H4 (cell line): ENCODE results near the gene ANO9. TPM values are rescaled to one million over a fixed set of nuclear protein-coding genes. Genes with fewer than 3 reads are reported as not detected.

ENCODE experiments used
- DNase-seq: peaks from one replicate; pipeline ENCODE4 v3.0.0-alpha.2; 2015; ENCODE audit warnings: low spot score
- total RNA-seq: library from RNA; depleted of rRNA; stranded (reverse); fragments of >200 nt; shearing (Covaris generic); gene quantifications from 2 replicates; pipeline ENCODE4 v1.2.3, GENCODE V29; 2014

ANO9 gene
- total RNA-seq, 1 experiment from 2014 or later, result not detected

DNA sequence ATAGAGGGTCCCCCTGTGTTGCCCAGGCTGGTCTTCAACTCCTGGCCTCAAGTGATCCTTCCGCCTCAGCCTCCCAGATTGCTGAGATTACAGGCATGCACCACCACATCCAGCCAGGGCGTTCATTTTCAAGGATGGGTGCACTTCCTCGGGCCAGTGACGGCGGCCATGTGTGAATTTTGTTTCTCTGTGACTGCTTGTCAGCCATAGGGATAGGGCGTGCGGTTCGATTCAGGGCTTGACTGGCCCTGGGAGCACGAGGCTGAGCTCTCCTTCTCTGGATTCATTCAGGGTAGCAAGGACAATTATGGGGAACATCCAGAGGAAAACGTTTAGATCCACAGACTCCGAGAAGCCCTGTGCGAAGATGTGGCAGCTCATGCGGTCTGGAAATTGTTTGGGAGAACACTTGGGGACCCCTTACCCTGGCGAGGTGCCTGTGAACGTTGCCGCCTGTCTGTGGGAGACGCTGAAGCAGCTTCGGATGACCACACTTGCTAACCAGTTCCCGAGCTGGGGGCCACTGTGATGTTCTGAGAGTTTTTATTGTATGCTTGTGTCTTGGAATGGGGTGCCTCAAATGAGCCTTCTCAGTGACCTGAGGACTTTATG lies 11.2 kb upstream of the ANO9 start:
- no peak for DNase-seq

DNA sequence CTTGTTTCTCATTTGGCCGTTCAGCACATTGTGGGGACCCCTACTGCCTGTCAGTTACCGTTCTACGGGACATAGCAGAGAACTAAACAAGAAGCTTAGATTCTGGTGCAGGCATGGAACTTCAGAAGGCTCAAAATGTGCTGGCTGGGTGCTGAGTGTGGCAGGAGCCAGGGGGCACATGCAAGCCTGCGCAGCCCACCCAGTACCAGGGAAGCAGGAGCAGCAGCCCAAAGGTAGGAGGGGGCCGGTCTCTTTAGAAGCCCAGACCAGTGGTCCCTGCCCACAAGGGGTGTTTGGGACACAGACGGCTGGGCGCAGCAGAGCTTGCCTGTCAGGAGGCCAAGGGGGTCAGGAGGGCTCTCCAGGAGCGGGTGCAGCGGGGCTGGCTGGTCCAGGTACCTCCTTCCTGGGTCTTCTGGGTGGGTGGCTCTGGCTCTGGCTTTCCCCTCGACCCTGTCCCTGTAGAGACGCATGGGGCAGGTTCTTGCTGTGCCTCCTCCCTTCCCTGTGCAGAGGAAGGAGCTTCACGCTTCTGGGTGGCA lies 10.5 kb upstream of the ANO9 start:
- DNase-seq, result no peak

DNA sequence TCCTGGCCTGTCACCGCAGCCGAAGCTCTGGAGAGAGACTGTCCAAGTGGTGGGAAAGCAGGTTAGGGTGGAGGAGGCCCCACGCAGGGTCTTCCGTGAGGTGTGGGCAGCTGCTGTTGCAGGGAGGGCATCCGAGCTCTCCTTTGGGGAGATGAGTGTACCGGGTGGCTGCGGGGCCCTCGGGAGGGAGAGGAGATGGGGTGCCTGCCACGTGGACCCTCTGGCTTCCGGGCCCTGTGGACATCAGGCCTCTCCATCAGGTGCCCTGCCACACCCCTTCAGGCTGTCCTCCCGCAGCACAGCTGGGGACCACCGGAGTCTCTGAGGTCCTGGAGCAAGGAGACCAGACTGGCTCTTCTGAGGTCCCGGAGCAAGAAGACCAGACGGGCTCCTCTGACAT lies 9.9 kb upstream of the ANO9 start:
- no peak for DNase-seq

DNA sequence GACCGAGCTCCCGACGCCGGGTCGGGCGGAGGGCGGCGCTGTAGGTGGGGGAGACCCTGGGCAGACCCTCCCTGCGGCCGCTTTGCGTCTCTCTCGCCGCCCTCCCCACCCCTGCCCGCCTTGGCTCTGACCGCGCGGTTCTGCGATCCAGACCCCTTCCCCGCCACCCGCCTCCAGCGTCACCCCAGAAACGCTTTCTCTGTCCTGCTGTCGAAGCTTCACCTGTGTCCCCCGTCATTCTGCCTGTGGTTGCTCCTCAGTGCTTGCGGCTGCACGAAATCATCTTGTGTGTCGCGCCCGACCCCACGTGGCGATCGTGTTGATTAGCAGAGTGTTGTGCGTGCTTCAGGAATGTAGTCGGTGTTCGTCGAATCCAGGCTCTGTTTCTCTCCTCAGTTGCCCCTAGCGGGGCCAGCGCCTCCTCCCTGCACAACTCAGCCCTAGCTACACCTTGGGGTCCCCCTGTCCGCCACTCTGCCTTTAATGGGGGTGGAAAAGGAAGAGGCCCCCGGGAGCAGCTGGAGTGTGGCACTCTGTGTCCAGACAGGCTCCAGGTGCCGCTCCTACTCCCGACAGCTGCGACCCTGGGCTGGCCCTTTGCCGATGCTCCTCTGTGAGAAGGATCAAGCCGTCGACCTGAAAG lies 9.1 kb upstream of the ANO9 start:
- peak; percentile 65 for DNase-seq

DNA sequence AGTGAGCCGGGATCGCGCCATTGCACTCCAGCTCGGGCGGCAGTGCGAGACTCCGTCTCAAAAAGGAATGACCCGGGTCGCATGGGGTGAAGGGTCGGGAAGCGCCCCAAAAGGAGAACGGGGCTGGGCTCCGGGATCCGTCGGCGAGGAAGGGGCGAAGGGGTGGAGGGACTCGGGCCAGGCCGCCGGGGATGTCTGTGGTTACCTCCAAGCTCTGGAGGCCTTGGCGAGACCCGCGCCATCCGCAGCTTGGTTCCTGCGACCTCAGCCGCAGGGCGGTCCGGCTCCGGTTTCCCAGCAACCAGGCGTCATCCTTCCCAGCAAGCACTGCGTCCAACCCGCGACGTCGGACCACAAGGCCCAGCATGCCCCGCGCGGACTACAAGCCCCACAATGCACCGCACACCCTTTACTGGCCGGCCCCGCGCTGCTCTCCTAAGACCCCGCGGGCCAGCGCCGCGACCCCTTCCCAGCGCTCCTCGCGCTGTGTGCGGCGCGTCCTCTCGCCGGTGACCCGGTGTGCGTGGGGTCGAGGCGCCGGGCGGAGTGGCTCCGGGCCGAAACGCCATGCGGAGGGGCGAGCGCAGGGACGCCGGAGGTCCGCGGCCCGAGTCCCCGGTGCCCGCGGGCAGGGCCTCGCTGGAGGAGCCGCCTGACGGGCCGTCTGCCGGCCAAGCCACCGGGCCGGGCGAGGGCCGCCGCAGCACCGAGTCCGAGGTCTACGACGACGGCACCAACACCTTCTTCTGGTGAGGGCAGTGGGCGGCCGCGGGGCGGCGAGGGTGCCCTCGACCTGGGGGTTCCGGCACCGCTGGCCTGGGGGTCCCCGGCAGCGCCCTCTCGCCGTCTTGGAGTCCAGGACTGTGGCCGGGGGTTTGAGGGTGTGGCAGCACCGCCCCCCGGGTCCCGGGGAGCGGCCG lies 8.3 kb upstream of the ANO9 start, which contains the start of gene PTDSS2:
Gene PTDSS2 (plus strand): TSS at position 391 of the 920 bp plus-strand sequence. CDS start 177 bp downstream, at position 568.
- DNase-seq, result peak; percentile 97

DNA sequence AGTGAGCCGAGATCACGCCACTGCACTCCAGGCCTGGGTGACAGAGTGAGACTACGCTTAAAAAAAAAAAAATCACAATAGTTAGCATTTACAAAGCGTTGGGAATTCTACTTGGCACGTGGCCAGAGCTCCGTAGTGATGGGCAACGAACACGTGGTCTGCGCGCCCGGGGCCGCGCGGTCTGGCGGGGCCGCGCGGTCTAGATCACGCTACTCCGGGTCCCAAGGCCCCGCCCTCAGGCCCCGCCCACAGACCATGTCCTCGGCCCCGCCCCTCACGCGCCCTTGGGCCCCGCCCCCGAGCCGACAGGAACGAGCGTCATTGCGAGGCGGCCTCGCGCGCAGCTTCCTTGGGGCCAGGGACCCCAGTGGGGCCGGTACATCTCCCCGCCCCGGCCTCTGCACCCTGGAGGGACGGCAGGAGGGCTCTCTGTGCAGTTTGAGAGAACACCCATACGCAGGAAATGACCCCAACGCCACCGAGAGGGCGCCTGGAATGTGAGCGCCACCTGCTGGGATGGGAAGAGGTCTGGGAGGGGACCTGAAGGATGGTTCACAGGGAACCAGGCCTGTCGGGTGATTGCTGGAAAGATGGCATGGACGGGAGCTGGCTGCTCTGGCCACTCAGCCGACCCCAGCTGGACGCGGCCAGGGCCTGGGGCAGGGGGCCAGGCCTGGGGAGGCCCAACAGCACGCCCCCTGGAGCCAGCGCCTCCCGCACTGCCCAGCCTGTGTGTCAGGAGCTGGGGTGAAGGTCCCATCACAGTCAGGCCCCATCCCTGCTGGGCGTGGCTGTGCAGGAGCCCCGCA lies 6.3 kb upstream of the ANO9 start:
- DNase-seq, result peak; percentile 88

DNA sequence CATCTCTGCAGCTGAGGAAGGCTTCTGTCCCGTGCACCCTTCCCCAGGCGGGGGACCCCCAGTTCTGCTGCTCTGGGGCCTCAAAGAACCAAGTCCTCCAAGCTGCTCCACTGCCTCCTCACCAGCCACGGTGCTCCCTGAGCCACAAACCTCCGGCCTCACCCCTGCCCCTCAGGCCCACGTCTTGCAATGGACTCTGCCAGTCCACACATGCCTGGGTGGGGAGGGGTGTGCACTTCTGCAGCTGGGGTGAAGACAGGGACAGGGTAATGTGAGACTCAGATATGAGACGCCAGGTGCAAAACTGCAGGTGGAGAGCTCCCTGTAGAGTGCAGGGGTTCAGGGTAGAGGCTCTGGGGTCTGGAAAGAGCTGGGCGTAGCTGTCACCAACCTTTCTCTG lies 5.1 kb upstream of the ANO9 start:
- no peak for DNase-seq

DNA sequence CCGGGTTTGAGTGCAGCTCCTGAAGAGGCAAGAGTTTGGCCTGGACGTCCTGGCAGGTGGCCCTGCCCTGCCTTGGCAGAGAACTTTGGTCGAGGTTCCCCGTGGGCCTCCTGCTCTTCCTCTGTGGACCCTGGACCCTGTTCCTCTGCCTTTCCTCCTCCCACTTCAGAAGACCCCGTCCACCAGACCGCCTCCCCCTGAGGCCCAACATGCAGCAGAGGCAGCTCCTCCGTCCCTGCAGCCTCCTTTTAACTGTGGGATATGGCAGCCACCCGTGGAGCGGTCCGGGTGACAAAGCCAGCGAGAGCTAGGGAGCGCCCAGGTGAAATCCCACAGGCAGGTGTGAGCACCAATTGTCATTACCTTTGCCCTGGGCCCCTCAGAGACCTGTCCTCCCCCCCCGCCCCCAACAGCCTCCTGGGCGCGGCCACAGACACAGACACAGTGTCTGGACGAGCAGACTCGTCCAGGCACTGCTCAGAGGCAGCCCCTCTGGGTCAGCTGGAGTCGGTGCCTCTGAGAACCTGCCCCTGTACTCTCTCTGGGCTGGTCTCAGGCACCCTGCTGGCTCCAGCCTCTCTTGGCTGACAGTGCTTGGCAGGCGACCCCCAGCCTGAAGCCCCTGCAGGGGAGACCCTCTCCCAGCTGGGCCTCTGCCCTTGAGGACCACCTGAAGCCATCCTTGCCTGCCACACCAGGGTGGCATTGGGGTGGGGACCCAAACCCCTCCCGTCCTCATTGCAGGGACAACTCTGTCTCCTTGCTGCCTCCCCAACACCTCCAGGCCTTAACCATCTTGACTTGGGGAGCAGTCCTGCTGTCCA lies 4.2 kb upstream of the ANO9 start:
- no peak for DNase-seq

DNA sequence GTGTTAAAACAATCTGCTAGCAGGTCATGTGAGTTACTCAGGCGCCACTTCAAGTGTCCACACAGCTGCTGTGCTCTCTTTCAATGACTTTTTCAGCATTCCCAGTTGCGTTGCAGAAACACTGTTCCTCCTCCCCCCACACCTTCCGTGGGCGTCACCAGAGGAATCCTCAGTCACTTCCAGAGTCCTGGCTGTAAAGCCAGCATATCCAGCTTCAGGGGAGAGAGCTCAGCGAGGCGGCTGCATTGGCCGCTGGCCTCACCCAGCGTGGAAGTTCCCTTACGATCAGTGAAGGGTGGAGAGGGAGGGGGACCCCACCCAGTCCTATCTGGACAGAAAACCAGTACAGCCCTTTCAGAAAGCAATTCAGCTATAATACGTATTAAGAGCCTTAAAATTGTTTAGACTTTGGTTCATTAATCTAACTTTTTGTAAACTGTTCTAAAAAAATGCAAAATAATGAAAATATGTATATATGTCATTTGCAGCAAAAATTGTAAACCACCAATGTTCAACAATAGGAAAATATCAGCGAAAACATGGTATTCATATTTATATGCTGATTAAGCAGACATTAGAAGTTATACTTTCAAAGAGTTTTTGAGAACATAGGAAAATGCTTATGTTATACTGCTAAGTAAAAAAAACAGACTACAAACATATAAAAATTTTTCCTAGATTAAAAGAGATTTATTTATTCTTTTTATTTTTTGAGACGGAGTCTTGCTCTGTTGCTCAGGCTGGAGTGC lies 2.8 kb upstream of the ANO9 start:
- DNase-seq, result no peak

DNA sequence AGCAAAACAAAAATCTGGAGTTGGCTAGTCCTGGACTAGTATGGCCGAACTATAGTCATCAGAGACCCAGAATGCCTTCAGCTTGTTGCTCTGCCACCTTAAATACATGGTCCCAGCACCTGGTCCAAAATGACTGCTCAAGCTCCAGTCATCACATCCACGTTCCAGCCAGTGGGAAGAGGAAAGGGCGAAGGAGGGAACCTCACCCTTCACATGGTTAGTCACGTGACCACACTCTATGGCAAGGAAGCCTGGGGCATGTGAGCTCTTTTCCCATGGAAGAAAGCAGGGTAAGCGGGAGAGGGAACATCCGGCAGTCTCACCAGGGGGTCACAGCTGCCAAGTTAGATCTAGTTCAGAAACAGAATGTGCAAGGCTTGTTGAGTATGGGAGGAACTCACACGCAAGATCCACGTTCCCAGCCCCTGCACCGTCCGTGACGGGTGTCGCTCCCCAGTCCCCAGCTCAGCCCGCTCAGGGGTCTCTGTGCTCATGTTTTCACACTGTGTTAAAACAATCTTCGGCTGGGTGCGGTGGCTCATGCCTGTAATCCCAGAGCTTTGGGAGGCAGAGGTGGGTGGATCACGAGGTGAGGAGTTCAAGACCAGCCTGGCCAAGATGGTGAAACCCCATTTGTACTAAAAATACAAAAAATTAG lies 1.9 kb upstream of the ANO9 start:
- peak; percentile 55 for DNase-seq

DNA sequence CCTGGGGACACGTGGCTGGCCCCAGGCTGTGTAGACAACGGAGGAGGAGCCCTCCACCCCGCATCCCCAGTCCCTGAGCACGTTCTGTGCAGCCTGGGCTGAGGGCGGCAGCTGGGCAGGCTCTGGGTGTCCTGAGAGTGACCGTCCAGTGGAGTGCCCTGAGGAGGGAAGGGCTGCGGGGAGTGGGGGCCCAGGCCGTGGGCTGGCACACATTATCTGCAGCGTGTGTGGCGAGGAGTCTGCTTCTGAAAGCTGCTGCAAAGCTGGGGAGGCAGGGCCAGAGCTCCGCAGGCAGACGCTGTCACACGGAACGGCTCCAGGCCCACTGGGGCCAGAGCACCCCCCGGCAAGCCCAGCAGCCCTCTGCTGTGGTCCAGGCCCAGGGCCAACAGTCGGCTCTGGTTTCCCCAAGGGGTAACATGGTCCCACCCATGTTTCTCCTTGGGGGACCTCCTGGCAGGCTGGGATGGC lies 835 bp upstream of the ANO9 start:
- no peak for DNase-seq

DNA sequence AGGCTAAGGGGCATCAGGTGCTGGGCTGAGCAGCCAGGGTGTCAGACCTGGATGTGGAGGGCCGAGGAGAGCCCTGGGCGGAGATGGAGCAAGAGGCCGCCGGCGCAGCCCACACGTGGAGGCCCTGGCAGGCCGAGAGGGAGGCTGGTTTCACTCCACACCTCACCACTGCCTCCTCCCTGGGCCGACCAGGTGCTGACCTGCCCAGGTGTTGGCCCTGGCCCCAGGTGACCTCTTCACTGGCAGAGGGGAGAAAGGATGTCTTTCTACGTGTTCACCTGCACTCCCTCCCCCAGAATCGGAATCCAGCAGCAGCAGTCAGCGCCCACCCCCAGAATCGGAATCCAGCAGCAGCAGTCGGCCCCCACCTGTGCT lies 781 bp downstream of the ANO9 start:
- DNase-seq, result no peak

DNA sequence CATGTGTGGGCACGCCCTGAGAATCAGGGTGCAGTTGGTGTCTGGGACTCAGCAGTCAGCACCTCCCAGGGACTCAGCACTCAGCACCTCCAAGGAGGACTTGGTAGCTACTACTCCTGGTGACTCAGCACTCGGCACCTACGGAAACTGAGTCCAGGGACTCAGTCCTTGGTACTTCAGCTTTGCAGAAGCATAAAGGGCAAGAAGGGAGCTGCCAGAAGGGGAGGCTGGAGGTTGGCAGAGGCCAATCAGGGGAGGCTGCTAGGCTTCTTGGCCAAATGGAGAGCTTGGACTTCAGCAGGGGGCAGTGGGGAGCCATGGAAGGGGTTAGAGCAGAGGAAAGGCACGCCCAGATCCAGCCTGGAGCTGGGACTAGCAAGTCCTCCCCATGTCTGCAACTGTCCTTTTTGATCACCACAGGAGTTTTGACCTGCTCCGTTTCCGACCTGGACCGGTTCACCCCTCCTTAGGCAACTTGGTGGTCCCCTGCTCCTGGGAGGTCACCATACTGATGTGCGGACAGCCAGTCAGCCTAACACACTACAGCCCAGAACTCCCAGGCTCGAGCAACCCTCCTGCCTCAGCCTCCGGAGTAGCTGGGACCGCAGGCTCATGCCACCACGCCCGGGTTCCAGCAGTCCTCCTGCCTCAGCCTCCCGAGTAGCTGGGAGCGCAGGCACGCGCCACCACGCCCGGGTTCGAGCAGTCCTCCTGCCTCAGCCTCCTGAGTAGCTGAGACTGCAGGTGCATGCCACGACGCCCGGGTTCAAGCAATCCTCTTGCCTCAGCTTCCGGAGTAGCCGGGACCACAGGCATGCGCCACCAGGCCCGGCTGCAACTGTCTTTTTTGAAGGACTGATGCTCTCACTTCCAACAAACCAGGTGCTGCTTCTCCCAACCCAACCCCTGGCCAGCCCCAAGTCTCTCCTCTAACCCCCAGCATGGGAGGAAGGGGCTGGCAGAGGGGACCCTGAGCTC lies 1.5 kb downstream of the ANO9 start:
- no peak for DNase-seq

DNA sequence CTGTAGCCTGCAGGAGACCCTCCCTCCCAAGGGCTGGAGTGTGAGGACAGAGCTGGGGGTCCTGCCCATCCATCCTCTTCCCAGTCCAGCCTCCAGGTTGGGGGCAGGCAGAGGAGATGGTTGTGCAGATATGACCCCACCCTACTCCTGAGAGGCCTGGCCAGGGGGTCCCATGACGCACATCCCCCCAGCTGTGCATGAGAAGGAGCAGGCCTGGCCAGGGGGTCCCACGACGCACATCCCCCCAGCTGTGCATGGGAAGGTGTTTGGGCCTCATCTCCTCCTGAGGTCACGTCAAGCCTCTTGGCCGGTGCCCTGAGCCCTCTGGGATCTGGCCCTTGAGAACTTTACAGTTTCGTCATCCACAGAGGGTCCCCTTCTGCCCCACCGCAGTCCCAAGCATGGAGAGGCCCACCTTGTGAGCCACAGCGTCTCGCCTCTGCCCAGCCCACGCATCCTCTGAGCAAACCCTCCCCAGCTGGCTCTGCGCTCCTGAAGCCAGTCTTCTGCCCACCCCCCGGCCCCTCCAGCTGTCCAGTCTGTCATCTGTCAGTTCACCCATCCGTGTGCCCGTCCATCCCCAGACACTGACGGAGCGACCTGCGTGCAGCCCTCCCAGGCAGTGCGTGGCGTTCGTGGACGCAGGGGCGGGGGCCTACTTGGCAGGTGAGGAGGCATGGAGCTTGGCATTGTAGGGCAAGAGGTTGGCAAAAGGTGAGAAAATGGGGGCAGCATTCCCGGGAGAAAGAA lies 2.3 kb downstream of the ANO9 start:
- DNase-seq, result no peak

DNA sequence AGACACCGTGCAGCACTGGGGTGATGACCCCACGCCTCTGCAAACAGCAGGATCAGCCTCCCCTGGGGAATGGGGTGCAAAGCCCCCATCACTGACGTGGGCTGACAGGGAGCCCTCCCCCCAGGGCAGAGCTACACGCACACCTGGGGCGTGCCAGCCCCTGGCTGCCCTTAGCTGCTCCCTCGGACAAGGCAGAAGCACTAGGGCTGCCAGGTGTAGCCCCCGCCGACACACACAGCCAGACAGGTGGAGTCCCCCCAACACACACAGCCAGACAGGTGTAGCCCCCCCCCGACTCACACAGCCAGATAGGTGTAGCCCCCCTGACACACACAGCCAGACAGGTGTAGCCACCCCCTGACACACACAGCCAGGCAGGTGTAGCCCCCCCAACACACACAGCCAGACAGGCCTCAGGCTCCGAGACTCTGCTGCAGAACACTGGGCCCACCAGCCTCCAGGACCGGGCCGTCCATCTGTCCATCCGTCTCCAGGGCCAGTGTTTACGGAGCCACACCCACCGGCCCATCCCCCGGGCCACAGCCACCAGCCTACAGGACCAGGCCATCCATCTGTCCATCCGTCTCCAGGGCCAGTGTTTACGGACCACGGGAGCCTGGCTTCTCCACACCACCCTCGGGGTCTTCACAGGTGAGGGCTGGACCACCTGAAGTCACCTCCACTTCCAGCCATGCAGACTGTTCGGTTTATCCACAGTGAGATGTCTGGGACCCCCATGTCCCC lies 3.5 kb downstream of the ANO9 start:
- no peak for DNase-seq

DNA sequence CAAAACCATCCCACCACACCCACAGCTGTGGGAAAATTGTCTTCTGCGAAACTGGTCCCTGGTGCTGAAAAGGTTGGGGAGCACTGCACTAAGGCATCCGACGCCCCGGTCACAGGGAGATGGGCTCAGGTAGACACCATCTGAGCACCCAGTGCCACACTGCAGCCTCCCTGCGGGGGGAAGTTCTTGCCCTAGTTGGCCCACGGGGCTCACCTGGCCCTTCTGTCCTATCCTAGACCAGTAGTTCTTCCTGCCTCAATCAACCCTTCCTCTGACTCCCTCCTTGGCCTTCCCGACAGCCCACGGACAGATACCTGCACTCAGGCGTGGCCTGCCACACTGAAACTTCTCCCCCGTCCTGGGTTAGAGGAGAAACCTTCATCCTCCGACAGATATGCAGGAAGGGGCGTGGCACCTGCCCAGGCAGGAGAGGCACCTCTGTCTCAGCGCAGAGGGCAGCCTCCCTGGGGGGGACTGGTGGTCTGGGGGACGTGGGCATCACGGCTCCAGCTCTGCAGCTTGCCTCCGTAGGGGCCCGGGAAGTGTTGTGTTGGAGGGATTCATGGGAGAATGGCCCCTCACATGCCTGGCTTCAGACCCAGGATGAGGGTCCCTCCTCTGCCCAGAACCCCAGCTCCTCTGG lies 4.5 kb downstream of the ANO9 start:
- no peak for DNase-seq
